ENCODE data around the gene MRPL19. TPM values are rescaled to one million over a fixed set of nuclear protein-coding genes. Genes with fewer than 3 reads are reported as not detected.

The MRPL19 gene
- total and polyA plus RNA-seq, 2 donors (not counting 3 experiments of a cell fraction or from before 2014, with no cell fraction given), result 13.0 to 52.3 TPM

DNA sequence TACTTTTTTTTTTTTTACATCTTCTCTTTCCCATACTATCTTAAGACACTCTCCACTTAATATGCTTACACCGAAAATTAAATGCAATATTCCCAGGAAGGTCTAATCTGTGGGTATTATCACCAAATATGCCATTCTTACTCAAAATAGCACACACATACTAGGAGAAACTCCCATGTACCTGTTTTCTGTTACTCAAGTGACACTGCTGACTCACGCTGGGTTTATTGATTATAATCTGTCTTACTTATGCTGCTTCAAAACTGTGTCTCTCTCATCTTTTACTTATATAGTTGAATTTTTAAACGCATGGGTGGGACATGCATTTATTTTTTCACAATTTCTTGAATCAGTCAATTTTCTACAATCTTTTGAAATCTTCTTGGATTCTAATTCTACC is 29.9 kb downstream of the MRPL19 start:
- no TSS peak for BruUV-seq (replicated peaks)
- Histone ChIP-seq H4K20me1 (replicated peaks; ENCODE audit: control insufficient read depth, extremely low read depth, insufficient read depth, low read length) (no peaks in the 10 kb centered on the region), H3K4me3 (replicated peaks in 1 of 3; ENCODE audit: insufficient read depth in 1 of 3, low read depth in 1 of 3, low read length in 3 of 3) (no peak overlapping the region), H3K4me2 (ENCODE audit: insufficient read depth, low read length) (no peak overlapping the region), H3K79me2 (ENCODE audit: control insufficient read depth, insufficient read depth, low read length) (no peaks in the 10 kb centered on the region), H3K36me3 (ENCODE audit: control insufficient read depth in 2 of 2, extremely low read depth in 1 of 2, insufficient read depth in 2 of 2, low read length in 2 of 2) (peaks cover 0 to 2% of the 10 kb centered on the region in 2 experiments), H3K9ac (replicated peaks; ENCODE audit: extremely low read depth, insufficient read depth, low read length) (no peak overlapping the region), H3K9me1 (replicated peaks; ENCODE audit: control insufficient read depth, extremely low read depth, insufficient read depth, low read length) (no peaks in the 10 kb centered on the region), H3K4me1 (ENCODE audit: control insufficient read depth, extremely low read depth, insufficient read depth, low read length) (no peaks in the 10 kb centered on the region), H3K27me3 (ENCODE audit: control insufficient read depth in 2 of 2, insufficient read depth in 2 of 2, low read length in 2 of 2) (no peaks in the 10 kb centered on the region), H2AFZ (ENCODE audit: low read depth, low read length) (no peak overlapping the region), H3K27ac (ENCODE audit: insufficient read depth, low read depth, low read length) (no peak overlapping the region), H3K9me3 (replicated peaks; ENCODE audit: control insufficient read depth, insufficient read depth, low read length) (no peaks in the 10 kb centered on the region)
- dilution Hi-C loops (cut with MboI; ENCODE audit: extremely low pct_ligation_motif_present, low sequenced_read_pairs), result no loop called here
- no peak for DNase-seq (ENCODE audit: low read depth, low spot score)
- CTCF ChIA-PET, result interaction anchor here (0.6 to 3.3 kb wide), 23 partner anchors 8 to 211 kb away, joined by 3 to 104 read pairs (median 4); partner anchors contain the start of genes GCFC2 and MRPL19
- no peak for FAIRE-seq
- TF ChIP-seq POLR2AphosphoS5 (IDR thresholded peaks at IDR 0.05; ENCODE audit: insufficient read depth, low read depth, low read length) (no peak), POLR2A (IDR thresholded peaks at IDR 0.05; ENCODE audit: low read depth, low read length) (no peak), EZH2 (IDR thresholded peaks at IDR 0.05; ENCODE audit: borderline replicate concordance, low read depth, low read length, severe bottlenecking) (no peak), JUN (IDR thresholded peaks at IDR 0.05; ENCODE audit: borderline replicate concordance, insufficient read depth, insufficient read length, low read depth) (no peak), GATA2 (IDR thresholded peaks at IDR 0.05; ENCODE audit: insufficient read depth, insufficient read length, low read depth, low read length) (no peak), MYC (IDR thresholded peaks at IDR 0.05; ENCODE audit: low read depth, low read length) (no peak), CTCF (IDR thresholded peaks at IDR 0.05; ENCODE audit: extremely low read depth in 1 of 2, insufficient read depth in 1 of 2, low read depth in 1 of 2, low read length in 2 of 2) (no peak), FOS (IDR thresholded peaks at IDR 0.05; ENCODE audit: borderline replicate concordance, insufficient read depth, low read length) (no peak), MAX (IDR thresholded peaks at IDR 0.05; ENCODE audit: insufficient read depth, insufficient read length) (no peak)
- intact Hi-C loops (cut with micrococcal nuclease), result no loop called here
- POLR2A ChIA-PET, result no interaction called here

Measured in endothelial cell of umbilical vein (primary cell).